ENCODE measurements around the gene PTPA.

PTPA gene

DNA sequence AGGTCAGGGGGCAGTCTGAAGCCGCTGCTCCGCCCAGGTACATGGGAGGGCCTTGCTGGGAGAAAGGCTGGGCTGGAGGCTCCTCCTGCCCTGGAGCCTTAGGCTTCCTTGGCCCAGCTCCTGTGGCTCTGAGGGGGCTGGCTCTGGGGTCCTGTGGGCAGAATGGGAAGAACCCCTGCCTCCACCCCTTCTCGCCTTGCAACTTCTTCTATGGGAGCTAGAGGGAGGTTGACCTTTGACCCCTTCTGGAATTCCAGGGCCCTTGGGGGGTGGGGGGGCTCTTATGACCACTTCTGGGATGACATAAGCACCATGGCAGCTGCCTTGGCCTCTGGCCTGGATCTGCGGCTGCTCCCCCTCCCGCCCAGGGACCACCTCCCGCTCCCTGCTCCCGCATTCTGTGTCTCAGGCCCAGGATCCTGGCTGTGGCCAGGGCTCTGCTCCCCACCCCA is 34.7 kb downstream of the PTPA start:
- FAIRE-seq: no peak
- DNase-seq (ENCODE audit: insufficient read length, low spot score): no peak
- no peak for TF ChIP-seq POLR2AphosphoS5 (IDR thresholded peaks at IDR 0.05; ENCODE audit: low read depth, low read length)
- no peak for TF ChIP-seq PAX5 (IDR thresholded peaks at IDR 0.05; ENCODE audit: insufficient read depth, low read length, severe bottlenecking)
- no peak for TF ChIP-seq TAF1 (IDR thresholded peaks at IDR 0.05; ENCODE audit: low read depth, low read length)
- no peak for TF ChIP-seq SPI1 (IDR thresholded peaks at IDR 0.05; ENCODE audit: low read depth, low read length)
- TF ChIP-seq POU2F2 (IDR thresholded peaks at IDR 0.05; ENCODE audit: low read depth, low read length): no peak
- TF ChIP-seq POLR2A (IDR thresholded peaks at IDR 0.05; ENCODE audit: low read depth, low read length): no peak

DNA sequence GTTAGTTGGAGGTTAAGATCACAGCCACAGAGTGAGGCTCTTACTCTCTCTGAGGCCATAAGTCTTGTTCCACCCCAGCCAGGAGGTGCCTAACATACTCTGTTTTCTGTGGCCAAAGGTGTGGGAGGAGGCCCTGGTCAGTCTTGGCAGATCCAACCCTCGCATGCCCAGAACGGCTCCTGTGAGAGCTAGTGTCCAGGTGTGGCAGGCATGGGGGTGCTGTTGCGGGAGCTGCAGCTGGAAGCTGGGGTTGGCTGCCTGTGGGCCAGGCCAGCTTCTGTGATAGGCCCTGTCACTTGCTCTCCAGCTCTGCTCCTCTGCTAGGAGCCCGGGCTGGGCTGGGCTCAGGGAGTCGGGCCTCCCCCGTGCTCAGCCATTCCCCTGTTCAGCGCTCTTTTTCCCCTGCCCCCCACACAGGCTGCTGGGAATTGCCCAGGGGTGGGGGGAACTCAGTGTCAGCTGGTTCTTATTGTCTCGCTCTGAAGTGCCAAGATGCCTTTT is 35.3 kb downstream of the PTPA start:
- no peak for DNase-seq (ENCODE audit: insufficient read length, low spot score)
- FAIRE-seq: no peak
- TF ChIP-seq SPI1 (IDR thresholded peaks at IDR 0.05; ENCODE audit: low read depth, low read length) (no peak), POU2F2 (IDR thresholded peaks at IDR 0.05; ENCODE audit: low read depth, low read length) (no peak), PAX5 (IDR thresholded peaks at IDR 0.05; ENCODE audit: insufficient read depth, low read length, severe bottlenecking) (no peak), POLR2A (IDR thresholded peaks at IDR 0.05; ENCODE audit: low read depth, low read length) (no peak), POLR2AphosphoS5 (IDR thresholded peaks at IDR 0.05; ENCODE audit: low read depth, low read length) (no peak), TAF1 (IDR thresholded peaks at IDR 0.05; ENCODE audit: low read depth, low read length) (no peak)

DNA sequence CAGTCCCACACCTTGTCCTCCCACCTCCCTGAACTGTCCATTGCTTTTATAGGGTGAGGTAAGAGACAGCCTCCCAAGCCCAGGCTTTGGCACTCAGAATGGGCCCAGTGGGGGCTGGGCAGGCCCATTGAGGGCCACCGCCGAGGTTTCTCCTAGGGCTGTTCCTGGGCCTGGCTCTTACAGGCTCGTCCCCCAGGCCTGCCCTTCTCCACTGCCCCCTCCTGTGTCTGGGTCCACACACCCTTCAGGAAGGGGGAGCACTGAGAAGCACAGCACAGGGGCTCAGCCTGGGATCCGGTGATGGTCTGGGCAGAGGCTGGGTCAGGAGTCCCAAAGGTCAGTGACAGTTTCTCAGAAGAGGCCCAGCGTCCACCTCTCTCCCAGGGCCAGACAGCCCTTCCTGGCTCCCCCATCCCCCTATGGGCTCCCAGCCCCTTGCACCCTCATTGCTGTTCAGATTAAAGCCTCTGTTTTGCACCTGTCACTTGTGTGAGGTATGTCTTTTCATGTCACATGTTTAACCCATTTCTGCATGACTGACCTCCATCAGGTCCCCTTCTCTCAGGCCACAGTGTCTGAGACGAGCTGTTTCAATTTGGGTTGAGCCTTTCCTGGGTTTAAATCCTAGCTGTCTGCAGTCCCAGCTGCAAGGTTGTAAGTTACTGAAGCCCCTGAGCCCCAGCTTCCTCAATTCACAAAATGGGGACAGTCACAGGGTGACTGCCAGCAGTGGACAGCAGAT is 37.4 kb downstream of the PTPA start:
- no peak for TF ChIP-seq POU2F2 (IDR thresholded peaks at IDR 0.05; ENCODE audit: low read depth, low read length)
- TF ChIP-seq SPI1 (IDR thresholded peaks at IDR 0.05; ENCODE audit: low read depth, low read length): no peak
- no peak for TF ChIP-seq POLR2AphosphoS5 (IDR thresholded peaks at IDR 0.05; ENCODE audit: low read depth, low read length)
- TF ChIP-seq TAF1 (IDR thresholded peaks at IDR 0.05; ENCODE audit: low read depth, low read length): no peak
- TF ChIP-seq PAX5 (IDR thresholded peaks at IDR 0.05; ENCODE audit: insufficient read depth, low read length, severe bottlenecking): no peak
- no peak for TF ChIP-seq POLR2A (IDR thresholded peaks at IDR 0.05; ENCODE audit: low read depth, low read length)
- DNase-seq (ENCODE audit: insufficient read length, low spot score) (no peak), FAIRE-seq (no peak)

DNA sequence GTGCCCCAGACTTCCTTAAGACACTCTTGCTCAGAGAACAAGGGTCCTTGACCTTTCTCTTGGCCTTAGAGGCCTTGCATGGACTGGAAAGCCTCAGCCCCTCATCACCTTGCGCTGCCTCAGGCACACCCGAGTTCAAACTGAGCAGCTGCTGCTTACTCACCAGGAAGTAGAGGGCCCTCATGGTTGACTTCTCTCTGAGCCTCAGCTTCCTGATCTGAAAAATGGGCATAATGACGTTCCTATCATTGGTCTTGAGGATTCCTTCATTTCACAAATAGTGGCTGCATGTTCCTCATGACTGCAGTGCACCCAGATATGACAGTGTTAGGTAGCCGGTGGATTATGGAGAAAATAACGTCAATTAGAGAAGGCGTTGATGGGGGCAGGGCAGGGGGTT is 38.2 kb downstream of the PTPA start:
- TF ChIP-seq TAF1 (IDR thresholded peaks at IDR 0.05; ENCODE audit: low read depth, low read length) (no peak), PAX5 (IDR thresholded peaks at IDR 0.05; ENCODE audit: insufficient read depth, low read length, severe bottlenecking) (no peak)
- no peak for DNase-seq (ENCODE audit: insufficient read length, low spot score)
- FAIRE-seq: peak; percentile 75

DNA sequence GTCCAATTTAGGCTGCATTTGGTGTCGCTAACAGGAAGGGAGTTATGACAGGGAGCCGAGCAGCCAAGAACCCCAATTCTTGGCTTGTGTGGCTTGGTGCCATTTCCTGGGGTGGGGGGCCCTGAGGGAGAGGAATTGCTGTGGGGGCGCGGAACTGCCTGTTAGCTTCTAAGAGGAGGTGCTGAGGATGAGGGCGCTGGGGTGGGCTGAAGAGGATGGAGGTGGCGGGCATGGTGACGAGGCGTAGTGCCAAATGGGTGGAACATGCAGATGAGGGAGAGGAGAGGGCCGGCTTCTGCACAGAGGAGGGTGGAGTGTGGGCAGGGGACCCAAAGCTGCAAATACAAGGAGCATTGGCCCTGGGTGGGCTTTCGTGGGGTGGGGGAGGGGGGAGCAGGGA is 38.9 kb downstream of the PTPA start:
- no peak for DNase-seq (ENCODE audit: insufficient read length, low spot score)
- TF ChIP-seq TAF1 (IDR thresholded peaks at IDR 0.05; ENCODE audit: low read depth, low read length) (no peak), POU2F2 (IDR thresholded peaks at IDR 0.05; ENCODE audit: low read depth, low read length) (no peak), PAX5 (IDR thresholded peaks at IDR 0.05; ENCODE audit: insufficient read depth, low read length, severe bottlenecking) (no peak), SPI1 (IDR thresholded peaks at IDR 0.05; ENCODE audit: low read depth, low read length) (no peak), POLR2AphosphoS5 (IDR thresholded peaks at IDR 0.05; ENCODE audit: low read depth, low read length) (no peak), POLR2A (IDR thresholded peaks at IDR 0.05; ENCODE audit: low read depth, low read length) (no peak)
- no peak for FAIRE-seq

DNA sequence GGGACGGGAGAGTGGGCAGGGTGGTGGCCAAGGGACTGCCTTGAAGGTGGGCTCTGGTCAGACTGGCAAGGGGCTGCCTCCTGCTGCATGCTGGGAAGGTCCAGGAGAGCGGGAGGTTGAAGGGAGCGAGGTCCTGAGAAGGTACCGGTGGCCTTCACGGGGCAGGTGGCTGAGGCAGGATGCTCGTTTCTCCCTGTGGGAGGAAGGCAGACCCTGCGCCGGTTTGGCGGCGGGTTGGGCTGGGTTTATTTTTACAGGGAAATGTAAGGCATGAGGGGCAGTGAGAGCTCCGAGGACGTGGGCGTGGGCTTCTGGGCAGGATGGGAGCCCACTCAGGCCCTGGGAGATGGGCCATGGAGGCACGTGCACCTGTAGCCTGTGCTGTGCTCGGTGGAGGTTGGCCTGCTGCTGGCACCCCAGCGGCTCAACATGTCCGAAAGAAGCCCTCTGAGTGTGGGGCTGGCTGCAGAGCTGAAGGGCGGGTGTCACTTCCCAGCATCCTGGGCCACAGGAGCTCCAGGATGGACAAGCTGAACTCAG is 39.5 kb downstream of the PTPA start:
- TF ChIP-seq TAF1 (IDR thresholded peaks at IDR 0.05; ENCODE audit: low read depth, low read length) (no peak), POLR2AphosphoS5 (IDR thresholded peaks at IDR 0.05; ENCODE audit: low read depth, low read length) (no peak), POU2F2 (IDR thresholded peaks at IDR 0.05; ENCODE audit: low read depth, low read length) (no peak), PAX5 (IDR thresholded peaks at IDR 0.05; ENCODE audit: insufficient read depth, low read length, severe bottlenecking) (no peak)
- DNase-seq (ENCODE audit: insufficient read length, low spot score) (no peak), FAIRE-seq (no peak)

DNA sequence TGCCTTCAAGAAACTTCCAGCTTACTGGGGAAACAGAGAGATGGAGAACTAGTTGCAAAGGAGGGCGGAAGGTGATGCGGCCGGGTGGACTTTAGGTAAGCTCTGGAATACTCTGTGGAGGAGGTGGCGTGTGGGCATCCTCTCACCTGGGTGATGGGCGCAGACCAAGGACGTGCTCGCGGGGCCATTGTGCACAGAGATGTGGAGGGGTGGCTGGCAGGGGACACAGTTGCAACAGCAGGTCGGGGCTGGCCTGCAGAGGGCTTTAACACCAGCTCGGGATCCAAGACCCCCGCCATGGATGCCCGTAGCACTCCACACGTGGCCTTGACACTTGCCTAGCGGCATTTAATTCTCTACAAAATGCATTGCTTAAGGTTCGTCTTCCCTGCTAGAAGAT is 40.3 kb downstream of the PTPA start:
- TF ChIP-seq POLR2AphosphoS5 (IDR thresholded peaks at IDR 0.05; ENCODE audit: low read depth, low read length) (no peak), POLR2A (IDR thresholded peaks at IDR 0.05; ENCODE audit: low read depth, low read length) (no peak), TAF1 (IDR thresholded peaks at IDR 0.05; ENCODE audit: low read depth, low read length) (no peak), POU2F2 (IDR thresholded peaks at IDR 0.05; ENCODE audit: low read depth, low read length) (no peak), PAX5 (IDR thresholded peaks at IDR 0.05; ENCODE audit: insufficient read depth, low read length, severe bottlenecking) (no peak), SPI1 (IDR thresholded peaks at IDR 0.05; ENCODE audit: low read depth, low read length) (no peak)
- no peak for FAIRE-seq

DNA sequence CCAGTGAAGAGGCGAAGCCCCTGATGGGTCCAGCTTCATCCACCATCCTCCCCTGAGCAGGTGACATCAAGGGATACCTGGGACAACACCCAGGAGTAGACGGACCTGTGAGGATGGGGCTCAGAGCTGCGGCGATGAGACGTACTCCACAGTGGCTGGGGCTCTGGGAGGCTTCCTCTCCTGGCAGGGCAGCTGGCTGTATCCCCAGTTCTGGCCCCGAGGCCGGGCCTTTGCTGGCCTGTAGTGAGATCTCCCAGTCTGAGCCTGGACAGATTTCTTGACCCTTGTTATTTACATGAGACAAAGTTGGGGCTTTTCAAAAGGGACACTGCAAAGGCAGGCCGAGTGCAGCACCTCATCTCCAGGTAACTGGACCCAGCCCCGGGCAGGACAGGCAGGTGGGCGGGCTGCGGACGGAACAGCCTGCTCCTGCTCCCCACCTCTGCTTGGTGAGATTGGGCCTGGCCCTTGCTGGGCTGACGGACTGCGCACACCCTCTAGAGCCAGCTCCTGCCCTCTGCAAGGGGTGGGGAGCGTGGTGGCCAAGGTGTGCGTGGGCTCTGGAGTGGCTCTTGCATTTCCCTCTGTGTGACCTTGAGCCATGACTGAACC is 43.8 kb downstream of the PTPA start:
- no peak for TF ChIP-seq POLR2A (IDR thresholded peaks at IDR 0.05; ENCODE audit: low read depth, low read length)
- no peak for TF ChIP-seq POLR2AphosphoS5 (IDR thresholded peaks at IDR 0.05; ENCODE audit: low read depth, low read length)
- no peak for TF ChIP-seq SPI1 (IDR thresholded peaks at IDR 0.05; ENCODE audit: low read depth, low read length)
- no peak for TF ChIP-seq PAX5 (IDR thresholded peaks at IDR 0.05; ENCODE audit: insufficient read depth, low read length, severe bottlenecking)
- no peak for TF ChIP-seq TAF1 (IDR thresholded peaks at IDR 0.05; ENCODE audit: low read depth, low read length)
- TF ChIP-seq POU2F2 (IDR thresholded peaks at IDR 0.05; ENCODE audit: low read depth, low read length): no peak
- FAIRE-seq: no peak
- no peak for DNase-seq (ENCODE audit: insufficient read length, low spot score)

More for the DNA sequence above, 40.3 kb downstream of the PTPA start:
- no peak for DNase-seq (ENCODE audit: insufficient read length, low spot score)

DNA sequence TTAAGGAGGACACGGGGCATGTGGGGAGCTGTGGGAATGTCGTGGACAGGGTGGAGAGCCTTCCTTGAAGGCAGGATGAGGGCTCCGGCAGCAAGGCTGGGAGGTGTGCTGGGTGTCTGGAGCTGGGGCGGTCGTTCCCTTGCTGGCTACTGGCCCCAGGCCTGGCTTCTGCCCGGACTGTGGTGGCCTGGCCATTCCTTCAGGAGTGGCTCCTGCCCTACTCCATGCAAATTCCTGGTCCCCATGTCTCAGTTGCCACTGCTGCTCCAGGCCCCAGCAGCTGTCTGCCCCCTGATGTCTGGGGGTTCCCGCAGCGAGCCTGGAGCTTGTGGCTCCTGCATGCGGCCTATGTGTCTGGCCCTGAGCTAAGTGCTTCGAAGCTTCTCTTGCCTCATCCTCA is 44.9 kb downstream of the PTPA start:
- TF ChIP-seq SPI1 (IDR thresholded peaks at IDR 0.05; ENCODE audit: low read depth, low read length): no peak
- no peak for TF ChIP-seq POLR2A (IDR thresholded peaks at IDR 0.05; ENCODE audit: low read depth, low read length)
- DNase-seq (ENCODE audit: insufficient read length, low spot score): no peak
- no peak for FAIRE-seq
